ENCODE results near the gene GTF2H4. TPM values are rescaled to one million over a fixed set of nuclear protein-coding genes. Genes with fewer than 3 reads are reported as not detected.
"Not testable (repeated sequence)": the region's sequence is repeated elsewhere in the genome, so short reads cannot be mapped to it uniquely, and the experiment has no call there.

GTF2H4 gene
- total RNA-seq (8.7 and 12.2 TPM in 2 replicates), polyA plus RNA-seq (15.3 and 25.3 TPM in 2 replicates), polyA minus RNA-seq (ENCODE audit: low replicate concordance) (20.4 and 21.8 TPM in 2 replicates)
- polyA plus RNA-seq (2012), result 11.9 and 19.3 TPM in 2 replicates

GRCh38 chr6:30907758-30908591 is at the start of gene GTF2H4:
Gene GTF2H4 (plus strand): TSS chr6:30908207.
- H3K4me3 ChIP-seq (replicated peaks in 1 of 4; ENCODE audit: control extremely low read depth in 1 of 4, insufficient read depth in 1 of 4, low read depth in 3 of 4, low read length in 4 of 4), result peak within 1 kb of the TSS; percentile 77 to 86 (median 81)
- H3K27me3 ChIP-seq (ENCODE audit: control insufficient read depth, insufficient read depth, low read length), result no peaks in the 10 kb centered on the region
- H4K20me1 ChIP-seq (ENCODE audit: control insufficient read depth, extremely low read depth, insufficient read depth, low read length), result no peaks in the 10 kb centered on the region
- H3K79me2 ChIP-seq (ENCODE audit: control insufficient read depth, insufficient read depth, low read length), result peaks cover 10% of the 10 kb centered on the region
- peak; percentile 98 to 99 for DNase-seq (ENCODE audit: low read depth in 2 of 2)
- H2AFZ ChIP-seq (ENCODE audit: low read length), result peak within 1 kb of the TSS; percentile 87
- no peaks in the 10 kb centered on the region for H3K9me3 ChIP-seq (ENCODE audit: control insufficient read depth, insufficient read depth, low read depth, low read length)
- TF ChIP-seq CTCF (conservative IDR thresholded peaks at IDR 0.05 in 1 of 2, IDR thresholded peaks at IDR 0.05 in 1 of 2; ENCODE audit: low read depth in 1 of 2, low read length in 2 of 2) (no peak), EZH2 (IDR thresholded peaks at IDR 0.05; ENCODE audit: low read length, missing control alignments) (no peak)
- H3K4me1 ChIP-seq (ENCODE audit: control insufficient read depth, extremely low read depth, insufficient read depth, low read length), result peaks cover 6% of the 10 kb centered on the region
- H3K27ac ChIP-seq (ENCODE audit: insufficient read depth, low read length), result peak within 1 kb of the TSS; percentile 65
- peak within 1 kb of the TSS; percentile 96 for H3K4me2 ChIP-seq (ENCODE audit: extremely low read depth, insufficient read depth, low read length)
- H3K36me3 ChIP-seq (ENCODE audit: control insufficient read depth, insufficient read depth, low read length), result peaks cover 7% of the 10 kb centered on the region
- H3K9ac ChIP-seq (ENCODE audit: insufficient read depth, low read length), result peak within 1 kb of the TSS; percentile 53

- not testable (repeated sequence) for H3K9ac ChIP-seq (ENCODE audit: insufficient read depth, low read length); DNase-seq (ENCODE audit: low read depth in 2 of 2); H3K79me2 ChIP-seq (ENCODE audit: control insufficient read depth, insufficient read depth, low read length); H3K27ac ChIP-seq (ENCODE audit: insufficient read depth, low read length); H4K20me1 ChIP-seq (ENCODE audit: control insufficient read depth, extremely low read depth, insufficient read depth, low read length); H3K4me2 ChIP-seq (ENCODE audit: extremely low read depth, insufficient read depth, low read length); H3K36me3 ChIP-seq (ENCODE audit: control insufficient read depth, insufficient read depth, low read length); H3K4me1 ChIP-seq (ENCODE audit: control insufficient read depth, extremely low read depth, insufficient read depth, low read length); H3K4me3 ChIP-seq (replicated peaks in 1 of 4; ENCODE audit: control extremely low read depth in 1 of 4, insufficient read depth in 1 of 4, low read depth in 3 of 4, low read length in 4 of 4); H2AFZ ChIP-seq (ENCODE audit: low read length); H3K9me3 ChIP-seq (ENCODE audit: control insufficient read depth, insufficient read depth, low read depth, low read length)
- peaks cover 14% of the 10 kb centered on the region for H3K27me3 ChIP-seq (ENCODE audit: control insufficient read depth, insufficient read depth, low read length)
These were observed 48.3 kb upstream of the GTF2H4 start for GRCh38 chr6:30859726-30860125.

- Histone ChIP-seq H3K36me3 (ENCODE audit: control insufficient read depth, insufficient read depth, low read length) (no peaks in the 10 kb centered on the region), H2AFZ (ENCODE audit: low read length) (no peak overlapping the region), H3K27me3 (ENCODE audit: control insufficient read depth, insufficient read depth, low read length) (peaks cover 8% of the 10 kb centered on the region), H3K27ac (ENCODE audit: insufficient read depth, low read length) (no peak overlapping the region), H3K4me2 (ENCODE audit: extremely low read depth, insufficient read depth, low read length) (no peak overlapping the region), H4K20me1 (ENCODE audit: control insufficient read depth, extremely low read depth, insufficient read depth, low read length) (no peaks in the 10 kb centered on the region), H3K4me3 (replicated peaks in 1 of 4; ENCODE audit: control extremely low read depth in 1 of 4, insufficient read depth in 1 of 4, low read depth in 3 of 4, low read length in 4 of 4) (no peak overlapping the region), H3K79me2 (ENCODE audit: control insufficient read depth, insufficient read depth, low read length) (no peaks in the 10 kb centered on the region), H3K4me1 (ENCODE audit: control insufficient read depth, extremely low read depth, insufficient read depth, low read length) (no peaks in the 10 kb centered on the region), H3K9me3 (ENCODE audit: control insufficient read depth, insufficient read depth, low read depth, low read length) (no peaks in the 10 kb centered on the region), H3K9ac (ENCODE audit: insufficient read depth, low read length) (no peak overlapping the region)
- TF ChIP-seq EZH2 (IDR thresholded peaks at IDR 0.05; ENCODE audit: low read length, missing control alignments) (no peak), CTCF (conservative IDR thresholded peaks at IDR 0.05 in 1 of 2, IDR thresholded peaks at IDR 0.05 in 1 of 2; ENCODE audit: low read depth in 1 of 2, low read length in 2 of 2) (no peak)
- no peak for DNase-seq (ENCODE audit: low read depth in 2 of 2)
These were observed 46.6 kb upstream of the GTF2H4 start for GRCh38 chr6:30861257-30862048.

All from fibroblast of lung (primary cell).